SU-DHL-6 (cell line): ENCODE data around the gene MED10.

Experiments used
- EZH2phosphoT487 ChIP-seq: fragments of 200-600 bp; sonication (generic), shearing (Covaris generic); conservative IDR thresholded peaks from 2 replicates; pipeline ENCODE4 v1.6.1; 2018; ENCODE audit warnings: mild to moderate bottlenecking, antibody characterized with exemption, low read length, moderate library complexity, mixed read lengths
- TF ChIP-seq, protein P1 (sequence below): fragments of 200-600 bp; sonication (generic); IDR thresholded peaks from one replicate; pipeline ENCODE4 v1.5.1; 2017; ENCODE audit warnings: antibody characterized with exemption, mild to moderate bottlenecking, low read length, moderate library complexity; ENCODE audit not compliant: insufficient read depth, poor library complexity, severe bottlenecking

DNA sequence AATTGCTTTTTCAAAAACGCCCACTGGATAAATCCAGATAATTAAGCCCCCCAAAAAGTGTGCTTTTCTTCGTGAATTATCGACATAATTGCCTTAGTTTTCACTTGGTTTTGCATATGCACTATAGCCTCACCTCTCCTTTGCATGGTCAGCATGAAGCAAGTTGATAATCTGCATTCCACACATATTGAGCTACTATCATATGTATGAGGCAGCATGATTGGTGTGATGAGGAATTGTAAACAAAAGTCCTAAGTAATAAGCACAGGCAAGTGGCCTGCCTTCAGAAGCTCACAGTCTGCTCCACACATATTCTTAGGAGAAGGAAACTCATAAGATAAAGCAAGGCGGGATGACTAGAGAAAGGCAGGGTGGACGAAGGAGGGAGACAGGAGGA, 33.8 kb downstream of the MED10 start:
- TF ChIP-seq, protein P1, sequence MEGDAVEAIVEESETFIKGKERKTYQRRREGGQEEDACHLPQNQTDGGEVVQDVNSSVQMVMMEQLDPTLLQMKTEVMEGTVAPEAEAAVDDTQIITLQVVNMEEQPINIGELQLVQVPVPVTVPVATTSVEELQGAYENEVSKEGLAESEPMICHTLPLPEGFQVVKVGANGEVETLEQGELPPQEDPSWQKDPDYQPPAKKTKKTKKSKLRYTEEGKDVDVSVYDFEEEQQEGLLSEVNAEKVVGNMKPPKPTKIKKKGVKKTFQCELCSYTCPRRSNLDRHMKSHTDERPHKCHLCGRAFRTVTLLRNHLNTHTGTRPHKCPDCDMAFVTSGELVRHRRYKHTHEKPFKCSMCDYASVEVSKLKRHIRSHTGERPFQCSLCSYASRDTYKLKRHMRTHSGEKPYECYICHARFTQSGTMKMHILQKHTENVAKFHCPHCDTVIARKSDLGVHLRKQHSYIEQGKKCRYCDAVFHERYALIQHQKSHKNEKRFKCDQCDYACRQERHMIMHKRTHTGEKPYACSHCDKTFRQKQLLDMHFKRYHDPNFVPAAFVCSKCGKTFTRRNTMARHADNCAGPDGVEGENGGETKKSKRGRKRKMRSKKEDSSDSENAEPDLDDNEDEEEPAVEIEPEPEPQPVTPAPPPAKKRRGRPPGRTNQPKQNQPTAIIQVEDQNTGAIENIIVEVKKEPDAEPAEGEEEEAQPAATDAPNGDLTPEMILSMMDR, result no peak
- no peak for TF ChIP-seq EZH2phosphoT487
